ENCODE results near the gene CCRL2. TPM values are rescaled to one million over a fixed set of nuclear protein-coding genes. Genes with fewer than 3 reads are reported as not detected.

The CCRL2 gene
- total and polyA plus RNA-seq, 2 experiments from 2014 or later, result 5.3 to 8.6 TPM

GRCh38 chr3:46438831-46439230 lies 31.8 kb downstream of the CCRL2 start:
- H3K27me3 ChIP-seq, result no peaks in the 10 kb centered on the region
- no peaks in the 10 kb centered on the region for H3K9me3 ChIP-seq (ENCODE audit: low read depth)
- no peaks in the 10 kb centered on the region for H3K36me3 ChIP-seq
- TF ChIP-seq CTCF (IDR thresholded peaks at IDR 0.05; ENCODE audit: low read depth, low read length), result no peak
- H3K4me1 ChIP-seq (ENCODE audit: low read depth), result no peaks in the 10 kb centered on the region
- no peak for DNase-seq (ENCODE audit: low read depth in 1 of 2, low spot score in 1 of 2)
- no peak overlapping the region for H3K4me3 ChIP-seq
- H3K27ac ChIP-seq, result no peak overlapping the region

GRCh38 chr3:46440531-46441294 lies 33.7 kb downstream of the CCRL2 start:
- no peak for TF ChIP-seq CTCF (IDR thresholded peaks at IDR 0.05; ENCODE audit: low read depth, low read length)
- no peaks in the 10 kb centered on the region for H3K27me3 ChIP-seq
- no peak overlapping the region for H3K27ac ChIP-seq
- H3K4me1 ChIP-seq (ENCODE audit: low read depth), result no peaks in the 10 kb centered on the region
- no peaks in the 10 kb centered on the region for H3K36me3 ChIP-seq
- H3K4me3 ChIP-seq, result no peak overlapping the region
- DNase-seq (ENCODE audit: low read depth in 1 of 2, low spot score in 1 of 2), result no peak
- H3K9me3 ChIP-seq (ENCODE audit: low read depth), result no peaks in the 10 kb centered on the region

GRCh38 chr3:46442576-46443530 lies 35.8 kb downstream of the CCRL2 start:
- no peaks in the 10 kb centered on the region for H3K9me3 ChIP-seq (ENCODE audit: low read depth)
- no peak overlapping the region for H3K4me3 ChIP-seq
- TF ChIP-seq CTCF (IDR thresholded peaks at IDR 0.05; ENCODE audit: low read depth, low read length), result no peak
- no peak for DNase-seq (ENCODE audit: low read depth in 1 of 2, low spot score in 1 of 2)
- H3K27me3 ChIP-seq, result no peaks in the 10 kb centered on the region
- peaks cover 3% of the 10 kb centered on the region for H3K4me1 ChIP-seq (ENCODE audit: low read depth)
- H3K27ac ChIP-seq, result no peak overlapping the region
- H3K36me3 ChIP-seq, result no peaks in the 10 kb centered on the region

GRCh38 chr3:46447228-46447985 lies 40.3 kb downstream of the CCRL2 start:
- H3K9me3 ChIP-seq (ENCODE audit: low read depth), result no peaks in the 10 kb centered on the region
- DNase-seq (ENCODE audit: low read depth in 1 of 2, low spot score in 1 of 2), result no peak

More at GRCh38 chr3:46447228-46447985, 40.3 kb downstream of the CCRL2 start:
- Histone ChIP-seq H3K27me3 (no peaks in the 10 kb centered on the region), H3K4me3 (no peak overlapping the region), H3K27ac (no peak overlapping the region), H3K4me1 (ENCODE audit: low read depth) (peaks cover 9% of the 10 kb centered on the region), H3K36me3 (no peaks in the 10 kb centered on the region)
- no peak for TF ChIP-seq CTCF (IDR thresholded peaks at IDR 0.05; ENCODE audit: low read depth, low read length)
